ENCODE data around the gene COL4A2.

Gene COL4A2

GRCh38 chr13:110463871-110464510, 156.9 kb downstream of the COL4A2 start:
- no peak for DNase-seq

GRCh38 chr13:110464556-110465333, 157.7 kb downstream of the COL4A2 start:
- no peak for DNase-seq

GRCh38 chr13:110465696-110466095, 158.6 kb downstream of the COL4A2 start:
- DNase-seq, result no peak

- DNase-seq, result no peak
Measured at GRCh38 chr13:110466266-110466915, 159.3 kb downstream of the COL4A2 start.

- DNase-seq, result no peak
Measured at GRCh38 chr13:110467516-110468110, 160.5 kb downstream of the COL4A2 start.

- DNase-seq, result no peak
Measured at GRCh38 chr13:110468986-110469495, 162.0 kb downstream of the COL4A2 start.

GRCh38 chr13:110469597-110469996, 162.5 kb downstream of the COL4A2 start:
- DNase-seq, result no peak

- DNase-seq, result no peak
Measured at GRCh38 chr13:110470272-110471009, 163.4 kb downstream of the COL4A2 start.

- DNase-seq, result no peak
Measured at GRCh38 chr13:110471156-110471832, 164.2 kb downstream of the COL4A2 start.

GRCh38 chr13:110471833-110472162, 164.7 kb downstream of the COL4A2 start:
- no peak for DNase-seq

GRCh38 chr13:110472904-110473563, 165.9 kb downstream of the COL4A2 start:
- DNase-seq, result no peak

GRCh38 chr13:110474713-110475112, 167.6 kb downstream of the COL4A2 start:
- no peak for DNase-seq

- DNase-seq, result no peak
Measured at GRCh38 chr13:110475117-110475516, 168.0 kb downstream of the COL4A2 start.

GRCh38 chr13:110475550-110476219, 168.6 kb downstream of the COL4A2 start:
- no peak for DNase-seq

GRCh38 chr13:110476220-110476617, 169.1 kb downstream of the COL4A2 start:
- DNase-seq, result no peak

- no peak for DNase-seq
Measured at GRCh38 chr13:110477706-110478245, 170.7 kb downstream of the COL4A2 start.

GRCh38 chr13:110478405-110479214, 171.5 kb downstream of the COL4A2 start:
- no peak for DNase-seq

GRCh38 chr13:110479215-110479545, 172.1 kb downstream of the COL4A2 start:
- no peak for DNase-seq

GRCh38 chr13:110479648-110480047, 172.6 kb downstream of the COL4A2 start:
- no peak for DNase-seq

- no peak for DNase-seq
Measured at GRCh38 chr13:110480161-110480560, 173.1 kb downstream of the COL4A2 start.

Measured in activated CD4-positive, alpha-beta T cell treated with anti-CD3 and anti-CD28 coated beads for 4 hours (primary cell).